CD4-positive, CD25-positive, alpha-beta regulatory T cell (primary cell): ENCODE data around the gene ALK. TPM values are rescaled to one million over a fixed set of nuclear protein-coding genes. Genes with fewer than 3 reads are reported as not detected.

Experiments used
- ATAC-seq, 2 donors: fragments of 150-1000 bp; cut with Tn5 transposase; one replicate each; pipeline ENCODE4 v1.10.0; 2021; ENCODE audit warnings: low read depth in 2 of 2, moderate number of reproducible peaks in 2 of 2, moderate library complexity in 1 of 2
- DNase-seq, 3 donors: peaks; one replicate each; pipeline versions ENCODE4 v3.0.0 to v3.0.0-alpha.2; 2012 to 2022; ENCODE audit warnings: mixed read lengths in 1 of 3
- H3K27ac ChIP-seq: one replicate; pipeline ENCODE4 v1.7.0; 2013; ENCODE audit warnings: mild to moderate bottlenecking, low read length; ENCODE audit not compliant: insufficient read depth, poor library complexity, severe bottlenecking
- H3K27me3 ChIP-seq: one replicate; pipeline ENCODE4 v1.7.0; 2013; ENCODE audit warnings: low read length; ENCODE audit not compliant: control insufficient read depth, insufficient read depth
- H3K36me3 ChIP-seq: one replicate; pipeline ENCODE4 v1.7.0; 2013; ENCODE audit warnings: mild to moderate bottlenecking, low read length, moderate library complexity; ENCODE audit not compliant: control insufficient read depth, insufficient read depth
- H3K4me1 ChIP-seq: 2 replicates; pipeline ENCODE4 v1.7.0; 2013; ENCODE audit warnings: mild to moderate bottlenecking, low read length; ENCODE audit not compliant: insufficient read depth, control insufficient read depth, poor library complexity, severe bottlenecking
- H3K4me3 ChIP-seq: one replicate; pipeline ENCODE4 v1.7.0; 2013; ENCODE audit warnings: low read depth, mild to moderate bottlenecking, low read length, moderate library complexity
- H3K9me3 ChIP-seq, 2 experiments: 1 replicate in 1 of 2; 2 replicates in 1 of 2; pipeline ENCODE4 v1.7.0; 2013; ENCODE audit warnings: low read length in 2 of 2, mild to moderate bottlenecking in 1 of 2, moderate library complexity in 1 of 2; ENCODE audit not compliant: control insufficient read depth in 2 of 2
- H3K27ac Mint-ChIP-seq, 3 donors: one replicate each; pipeline ENCODE4 v1.8.0; 2020 to 2022; ENCODE audit warnings: mild to moderate bottlenecking in 3 of 3, mixed read lengths in 3 of 3, moderate library complexity in 2 of 3
- H3K27me3 Mint-ChIP-seq: one replicate; pipeline ENCODE4 v1.8.0; 2022; ENCODE audit warnings: mild to moderate bottlenecking, mixed read lengths
- H3K36me3 Mint-ChIP-seq: one replicate; pipeline ENCODE4 v1.8.0; 2020; ENCODE audit warnings: mixed read lengths
- H3K4me1 Mint-ChIP-seq, 4 donors: one replicate each; pipeline ENCODE4 v1.8.0; 2020 to 2022; ENCODE audit warnings: mixed read lengths in 4 of 4, mild to moderate bottlenecking in 1 of 4
- H3K4me3 Mint-ChIP-seq, 4 donors: one replicate each; pipeline ENCODE4 v1.8.0; 2020 to 2022; ENCODE audit warnings: mild to moderate bottlenecking in 4 of 4, mixed read lengths in 4 of 4, moderate library complexity in 3 of 4
- H3K9me3 Mint-ChIP-seq, 7 donors: one replicate each; pipeline ENCODE4 v1.8.0; 2020 to 2022; ENCODE audit warnings: mixed read lengths in 7 of 7, mild to moderate bottlenecking in 3 of 7, moderate library complexity in 2 of 7
- polyA plus RNA-seq, 4 donors: library from polyadenylated mRNA; unstranded; fragments of 300-500 nt; fragmentation: Illumina TruSeq; gene quantifications; one replicate each; pipeline ENCODE4 v1.2.3, GENCODE V29; 2021
- total RNA-seq: library from RNA; stranded (reverse); gene quantifications from one replicate; pipeline ENCODE4 v1.2.3, GENCODE V29; 2022

ALK gene
- total and polyA plus RNA-seq, 5 donors from 2014 or later, result not detected

- H3K27ac ChIP-seq, result no peak overlapping the region
- Mint-ChIP-seq H3K27me3 (peaks cover 11% of the 10 kb centered on the region), H3K4me1 (no peaks in the 10 kb centered on the region), H3K27ac (no peak overlapping the region), H3K4me3 (no peak overlapping the region), H3K36me3 (no peaks in the 10 kb centered on the region), H3K9me3 (peaks cover 0 to 4% (median 0%) of the 10 kb centered on the region in 7 donors)
- DNase-seq (no peak), ATAC-seq (no peak)
- H3K36me3 ChIP-seq, result no peaks in the 10 kb centered on the region
- H3K27me3 ChIP-seq, result no peaks in the 10 kb centered on the region
- no peak overlapping the region for H3K4me3 ChIP-seq
- no peaks in the 10 kb centered on the region for H3K9me3 ChIP-seq
- no peaks in the 10 kb centered on the region for H3K4me1 ChIP-seq
Measured at GRCh38 chr2:29375843-29376242, 545.5 kb downstream of the ALK start.

GRCh38 chr2:29374823-29375222 is 546.6 kb downstream of the ALK start:
- Histone ChIP-seq H3K27ac (no peak overlapping the region), H3K36me3 (no peaks in the 10 kb centered on the region), H3K4me1 (no peaks in the 10 kb centered on the region), H3K27me3 (peaks cover 1% of the 10 kb centered on the region), H3K9me3 (no peaks in the 10 kb centered on the region), H3K4me3 (no peak overlapping the region)
- Mint-ChIP-seq H3K36me3 (no peaks in the 10 kb centered on the region), H3K9me3 (peaks cover 0 to 4% (median 0%) of the 10 kb centered on the region in 7 donors), H3K27ac (no peak overlapping the region), H3K4me1 (no peaks in the 10 kb centered on the region), H3K4me3 (no peak overlapping the region), H3K27me3 (peaks cover 11% of the 10 kb centered on the region)
- no peak for ATAC-seq
- no peak for DNase-seq

GRCh38 chr2:29373870-29374269 is 547.5 kb downstream of the ALK start:
- no peaks in the 10 kb centered on the region for H3K36me3 ChIP-seq
- Mint-ChIP-seq H3K27me3 (peaks cover 5% of the 10 kb centered on the region), H3K4me3 (no peak overlapping the region), H3K4me1 (no peaks in the 10 kb centered on the region), H3K36me3 (no peaks in the 10 kb centered on the region), H3K9me3 (peaks cover 0 to 4% (median 0%) of the 10 kb centered on the region in 7 donors), H3K27ac (no peak overlapping the region)
- no peaks in the 10 kb centered on the region for H3K9me3 ChIP-seq
- H3K4me1 ChIP-seq, result no peaks in the 10 kb centered on the region
- no peak overlapping the region for H3K4me3 ChIP-seq
- no peak for DNase-seq
- peaks cover 3% of the 10 kb centered on the region for H3K27me3 ChIP-seq
- no peak for ATAC-seq
- no peak overlapping the region for H3K27ac ChIP-seq

- Histone ChIP-seq H3K4me1 (no peaks in the 10 kb centered on the region), H3K9me3 (no peaks in the 10 kb centered on the region), H3K36me3 (no peaks in the 10 kb centered on the region), H3K27me3 (peaks cover 3% of the 10 kb centered on the region), H3K27ac (no peak overlapping the region), H3K4me3 (no peak overlapping the region)
- Mint-ChIP-seq H3K27ac (no peak overlapping the region), H3K4me3 (no peak overlapping the region), H3K9me3 (peaks cover 0 to 4% (median 0%) of the 10 kb centered on the region in 7 donors), H3K36me3 (no peaks in the 10 kb centered on the region), H3K4me1 (no peaks in the 10 kb centered on the region), H3K27me3 (peaks cover 9% of the 10 kb centered on the region)
- ATAC-seq (no peak), DNase-seq (no peak)
Measured at GRCh38 chr2:29372185-29372584, 549.2 kb downstream of the ALK start.

- Mint-ChIP-seq H3K27me3 (peaks cover 8% of the 10 kb centered on the region), H3K27ac (no peak overlapping the region)
Measured at GRCh38 chr2:29370581-29371125, 550.7 kb downstream of the ALK start.

GRCh38 chr2:29370173-29370572 is 551.2 kb downstream of the ALK start:
- Histone ChIP-seq H3K27ac (no peak overlapping the region), H3K36me3 (no peaks in the 10 kb centered on the region), H3K4me1 (no peaks in the 10 kb centered on the region), H3K9me3 (no peaks in the 10 kb centered on the region), H3K27me3 (peaks cover 3% of the 10 kb centered on the region), H3K4me3 (no peak overlapping the region)
- no peak overlapping the region for H3K27ac Mint-ChIP-seq
- no peaks in the 10 kb centered on the region for H3K36me3 Mint-ChIP-seq
- H3K4me1 Mint-ChIP-seq, result no peaks in the 10 kb centered on the region
- DNase-seq (no peak), ATAC-seq (no peak)
- H3K4me3 Mint-ChIP-seq, result no peak overlapping the region
- peaks cover 0 to 4% (median 0%) of the 10 kb centered on the region in 7 donors for H3K9me3 Mint-ChIP-seq
- peaks cover 8% of the 10 kb centered on the region for H3K27me3 Mint-ChIP-seq

More at GRCh38 chr2:29370581-29371125, 550.7 kb downstream of the ALK start:
- Histone ChIP-seq H3K36me3 (no peaks in the 10 kb centered on the region), H3K9me3 (no peaks in the 10 kb centered on the region), H3K4me1 (no peaks in the 10 kb centered on the region), H3K4me3 (no peak overlapping the region), H3K27ac (no peak overlapping the region), H3K27me3 (peaks cover 3% of the 10 kb centered on the region)
- no peak for DNase-seq
- Mint-ChIP-seq H3K4me1 (no peaks in the 10 kb centered on the region), H3K4me3 (no peak overlapping the region), H3K9me3 (peaks cover 0 to 4% (median 0%) of the 10 kb centered on the region in 7 donors), H3K36me3 (no peaks in the 10 kb centered on the region)
- no peak for ATAC-seq

- Mint-ChIP-seq H3K4me1 (no peaks in the 10 kb centered on the region), H3K9me3 (no peaks in the 10 kb centered on the region), H3K4me3 (no peak overlapping the region), H3K36me3 (no peaks in the 10 kb centered on the region), H3K27me3 (peaks cover 13% of the 10 kb centered on the region), H3K27ac (no peak overlapping the region)
- H3K36me3 ChIP-seq, result no peaks in the 10 kb centered on the region
- ATAC-seq (no peak), DNase-seq (no peak)
- H3K27me3 ChIP-seq, result peaks cover 5% of the 10 kb centered on the region
- H3K9me3 ChIP-seq, result no peaks in the 10 kb centered on the region
- no peaks in the 10 kb centered on the region for H3K4me1 ChIP-seq
- no peak overlapping the region for H3K27ac ChIP-seq
- H3K4me3 ChIP-seq, result no peak overlapping the region
Measured at GRCh38 chr2:29368659-29369040, 552.7 kb downstream of the ALK start.

GRCh38 chr2:29367986-29368658 is 553.3 kb downstream of the ALK start:
- Mint-ChIP-seq H3K4me3 (no peak overlapping the region), H3K9me3 (no peaks in the 10 kb centered on the region), H3K27ac (no peak overlapping the region), H3K36me3 (no peaks in the 10 kb centered on the region), H3K27me3 (peaks cover 13% of the 10 kb centered on the region), H3K4me1 (no peaks in the 10 kb centered on the region)
- DNase-seq (no peak), ATAC-seq (no peak)
- peaks cover 5% of the 10 kb centered on the region for H3K27me3 ChIP-seq
- no peak overlapping the region for H3K27ac ChIP-seq
- H3K4me3 ChIP-seq, result no peak overlapping the region
- no peaks in the 10 kb centered on the region for H3K36me3 ChIP-seq
- H3K9me3 ChIP-seq, result no peaks in the 10 kb centered on the region
- H3K4me1 ChIP-seq, result no peaks in the 10 kb centered on the region
